Stimulated activated CD4-positive, alpha-beta T cell treated with anti-CD3 and anti-CD28 coated beads, Interleukin-4, amount 100 ng/mL, for 24 hours (primary cell): Measurements from ENCODE around the gene TCEA3.
"Not testable (repeated sequence)": the region's sequence is repeated elsewhere in the genome, so short reads cannot be mapped to it uniquely, and the experiment has no call there.

Experiments
- DNase-seq: peaks from one replicate; pipeline ENCODE4 v3.0.0-alpha.2; 2020

The TCEA3 gene

DNA sequence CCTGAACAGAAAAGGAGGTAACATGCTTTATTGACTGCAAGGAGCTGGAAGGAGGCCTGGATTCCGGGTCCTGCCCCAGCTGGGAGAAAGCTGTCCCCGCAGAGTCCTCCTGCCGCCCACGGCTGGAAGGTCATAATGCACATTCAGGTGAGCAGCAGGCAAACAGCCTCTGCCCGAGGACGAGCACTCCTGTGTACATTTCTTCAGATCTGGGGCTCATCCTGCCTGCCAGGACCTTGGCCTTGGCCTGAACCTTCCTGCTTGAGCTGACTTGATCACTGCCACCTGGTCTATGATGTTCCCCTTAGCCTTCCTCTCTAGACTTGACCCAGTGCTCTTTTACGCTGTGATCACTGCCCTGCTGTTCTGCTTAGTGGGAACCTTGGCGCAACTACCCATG is 37.1 kb downstream of the TCEA3 start:
- DNase-seq = no peak

DNA sequence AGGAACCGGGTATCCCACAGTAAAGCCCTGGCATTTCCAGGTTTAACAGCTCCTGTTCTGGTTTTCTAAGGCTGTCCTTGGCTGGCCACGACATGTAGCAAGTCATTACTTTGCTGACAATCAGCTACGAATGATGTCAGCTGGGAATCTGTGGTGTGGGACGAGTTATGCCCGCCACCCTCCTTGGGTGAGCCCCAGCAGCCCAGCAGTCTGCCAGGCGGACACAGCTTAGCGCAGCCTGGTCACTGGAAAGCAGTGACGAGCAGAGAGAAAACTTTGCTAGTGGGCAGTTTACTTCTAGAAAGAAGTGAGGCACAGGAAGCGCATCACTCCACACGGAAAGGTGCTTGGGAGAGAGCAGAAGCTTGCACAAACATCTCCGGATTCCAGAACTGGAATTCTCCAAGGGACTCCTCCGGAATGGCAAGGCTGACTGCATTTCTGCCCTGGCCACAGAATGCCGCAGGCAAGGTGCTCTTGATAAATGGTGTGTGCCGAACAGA is 39.4 kb downstream of the TCEA3 start:
- no peak for DNase-seq

DNA sequence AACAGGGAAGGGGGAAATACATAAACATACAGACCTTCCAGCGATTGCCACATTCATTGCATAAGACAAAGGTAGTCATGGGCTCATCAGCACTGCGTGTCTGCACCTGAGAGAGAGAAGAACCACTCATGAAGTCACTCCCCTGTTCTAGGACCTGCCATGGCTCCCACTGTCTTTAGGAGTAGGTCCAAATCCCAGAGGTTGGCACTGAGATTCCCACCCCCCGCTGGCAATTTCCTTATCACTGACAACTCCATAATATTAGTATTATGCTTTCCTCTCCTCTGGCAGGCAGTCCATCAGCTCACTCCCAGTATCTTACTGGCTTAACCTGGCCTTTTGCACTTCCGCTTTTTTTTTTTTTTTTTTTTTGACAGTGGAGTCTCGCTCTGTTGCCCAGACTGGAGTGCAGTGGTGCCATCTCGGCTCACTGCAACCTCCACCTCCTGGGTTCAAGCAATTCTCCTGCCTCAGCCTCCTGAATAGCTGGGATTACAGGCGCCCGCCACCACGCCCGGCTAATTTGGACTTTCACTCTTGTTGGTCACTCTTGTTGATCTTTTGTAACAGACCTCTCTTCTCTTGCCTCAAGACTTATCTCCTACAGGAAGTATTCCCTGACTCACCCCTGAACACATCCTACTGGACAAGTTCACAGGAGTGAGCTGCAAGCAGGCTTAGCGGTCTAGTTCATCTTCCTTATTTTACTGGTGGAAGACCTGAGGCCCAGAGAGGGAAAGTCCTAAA is 40.1 kb downstream of the TCEA3 start:
- no peak for DNase-seq

DNA sequence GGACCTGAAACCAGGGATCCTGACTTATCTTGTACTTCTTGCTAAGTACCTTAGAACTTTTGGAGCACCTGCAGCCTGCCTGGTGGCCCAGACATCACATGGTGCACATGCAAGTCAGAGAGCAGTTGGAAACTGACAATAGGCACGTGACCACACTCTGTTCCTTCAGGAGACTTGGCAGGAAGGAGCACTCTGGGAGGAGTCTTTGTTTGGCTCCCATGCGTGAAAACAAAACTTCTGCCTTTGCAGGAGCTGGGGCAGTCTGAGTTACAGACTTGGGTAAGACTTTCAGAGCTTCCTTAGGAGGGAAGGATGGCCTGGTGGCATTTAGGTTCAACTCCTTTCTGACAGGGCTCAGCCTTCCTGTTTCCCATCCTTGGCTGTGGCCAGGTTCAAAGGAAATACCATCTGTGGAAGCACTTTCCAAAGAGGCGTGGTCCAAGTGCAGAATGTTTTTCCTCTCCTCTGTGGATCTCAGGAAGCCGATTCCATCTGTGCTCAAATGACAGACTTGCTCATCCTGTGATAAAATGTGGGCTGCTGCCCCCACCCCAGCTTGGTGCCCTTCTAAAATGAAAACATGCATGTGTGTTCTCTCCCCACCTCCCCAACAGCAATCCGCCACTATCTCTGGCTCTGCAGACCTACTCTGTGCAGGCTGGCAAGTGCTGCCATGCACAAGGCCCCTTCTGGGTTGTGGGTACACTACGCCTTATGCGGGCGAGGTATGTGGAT is 40.8 kb downstream of the TCEA3 start:
- no peak for DNase-seq

DNA sequence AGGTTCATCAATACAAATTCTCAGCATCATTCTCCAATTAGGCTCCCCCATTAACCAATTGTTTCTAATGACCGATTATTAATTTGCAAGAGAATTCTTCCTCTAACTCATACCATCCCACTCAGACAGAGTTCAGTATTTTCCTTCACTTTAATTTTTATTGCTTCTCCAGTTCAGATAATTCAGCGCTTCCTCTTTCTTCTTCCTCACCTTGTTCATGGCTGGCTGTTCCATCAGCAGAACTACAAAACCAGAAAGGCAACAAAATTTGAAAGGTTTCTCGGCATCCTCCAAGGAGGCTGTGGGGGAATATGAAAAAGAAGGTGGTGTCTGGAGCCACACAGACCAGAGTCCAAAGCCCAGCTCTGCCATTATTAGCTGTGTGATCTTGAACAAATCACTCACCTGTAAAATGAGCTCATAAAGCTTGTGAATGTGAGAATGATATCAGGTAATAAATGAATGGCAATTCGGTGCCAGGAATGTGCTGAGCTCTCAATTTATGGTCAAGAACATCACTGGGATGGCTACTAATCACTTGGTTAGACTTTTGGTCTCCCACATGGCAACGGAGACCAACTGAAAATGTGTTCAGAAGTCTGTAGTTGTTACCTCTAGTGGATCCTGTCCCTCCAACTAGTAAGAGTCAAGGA is 43.2 kb downstream of the TCEA3 start:
- no peak for DNase-seq

DNA sequence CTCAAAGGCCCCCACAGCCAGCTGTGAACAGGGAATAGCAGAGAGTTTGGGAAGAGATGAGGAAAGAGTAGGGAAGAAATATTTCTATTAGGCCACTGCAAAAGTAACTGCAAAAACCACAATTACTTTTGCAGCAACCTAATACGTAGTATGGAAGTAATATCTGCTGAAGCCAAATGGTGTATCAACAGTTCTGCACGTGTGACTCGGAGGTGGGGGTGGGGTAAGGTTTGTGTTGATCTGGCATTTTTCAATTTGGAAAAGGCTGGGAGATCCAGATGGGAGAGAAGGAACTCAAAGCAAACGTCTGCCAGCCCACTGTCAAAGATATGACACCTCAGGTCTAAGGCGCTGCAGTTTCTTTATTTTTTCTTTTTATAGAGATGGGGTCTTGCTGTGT is 43.8 kb downstream of the TCEA3 start:
- no peak for DNase-seq

DNA sequence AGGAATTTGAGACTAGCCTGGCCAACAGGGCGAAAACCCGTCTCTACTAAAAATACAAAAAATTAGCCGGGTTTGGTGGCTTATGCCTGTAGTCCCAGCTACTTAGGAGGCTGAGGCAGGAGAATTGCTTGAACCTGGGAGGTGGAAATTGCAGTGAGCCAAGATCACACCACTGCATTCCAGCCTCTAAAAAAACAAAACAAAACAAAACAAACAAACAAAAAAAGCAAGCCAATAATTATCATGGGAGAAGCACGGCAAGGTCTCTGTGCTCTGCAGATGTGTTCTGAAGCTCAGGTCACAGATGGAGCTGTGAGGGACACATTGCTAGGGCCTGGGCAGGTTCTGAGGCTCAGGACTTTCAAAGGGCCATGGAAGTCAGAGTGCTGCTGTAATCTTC is 44.3 kb downstream of the TCEA3 start:
- DNase-seq = not testable (repeated sequence)

DNA sequence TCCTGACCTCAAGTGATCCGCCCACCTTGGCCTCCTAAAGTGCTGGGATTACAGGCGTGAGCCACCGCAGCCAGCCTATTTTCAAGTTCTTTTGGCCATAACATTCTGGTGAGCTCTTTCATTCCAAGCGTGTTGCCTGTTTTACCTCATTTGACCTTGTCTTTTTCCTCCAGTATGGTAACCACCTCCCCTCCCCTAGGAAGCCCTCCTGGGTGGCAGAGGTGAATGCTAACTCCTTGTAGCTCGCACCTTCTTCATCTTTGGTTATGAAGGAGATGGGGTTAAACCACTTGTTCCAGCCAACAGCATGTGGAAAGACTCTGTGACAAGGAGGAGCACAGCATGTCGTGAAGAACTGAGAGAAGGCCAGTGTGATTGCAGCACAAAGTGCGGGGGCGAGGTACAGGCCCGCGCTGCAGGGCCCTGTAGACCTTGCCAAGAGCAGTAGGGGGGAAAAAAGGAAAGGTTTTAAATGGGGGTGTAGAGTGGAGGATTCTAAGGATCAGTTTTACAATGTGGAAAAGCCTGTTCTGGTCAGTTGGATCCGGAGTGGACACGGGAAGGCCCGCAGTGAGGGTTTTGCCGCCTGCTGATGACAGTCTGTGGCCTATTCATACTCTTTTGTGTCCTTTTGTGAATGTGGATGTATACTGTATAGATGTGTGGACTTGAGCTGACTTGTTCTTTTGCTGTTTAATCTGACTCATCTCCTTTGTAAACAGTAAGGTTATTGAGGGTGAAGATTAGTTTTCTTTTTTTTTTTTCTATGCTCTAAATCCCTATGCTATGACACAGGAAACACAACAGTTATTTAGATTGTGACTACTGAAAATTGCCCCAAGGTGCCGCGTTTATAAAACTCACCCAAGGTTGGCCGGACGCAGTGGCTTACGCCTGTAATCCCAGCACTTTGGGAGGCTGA is 47.4 kb downstream of the TCEA3 start:
- no peak for DNase-seq

DNA sequence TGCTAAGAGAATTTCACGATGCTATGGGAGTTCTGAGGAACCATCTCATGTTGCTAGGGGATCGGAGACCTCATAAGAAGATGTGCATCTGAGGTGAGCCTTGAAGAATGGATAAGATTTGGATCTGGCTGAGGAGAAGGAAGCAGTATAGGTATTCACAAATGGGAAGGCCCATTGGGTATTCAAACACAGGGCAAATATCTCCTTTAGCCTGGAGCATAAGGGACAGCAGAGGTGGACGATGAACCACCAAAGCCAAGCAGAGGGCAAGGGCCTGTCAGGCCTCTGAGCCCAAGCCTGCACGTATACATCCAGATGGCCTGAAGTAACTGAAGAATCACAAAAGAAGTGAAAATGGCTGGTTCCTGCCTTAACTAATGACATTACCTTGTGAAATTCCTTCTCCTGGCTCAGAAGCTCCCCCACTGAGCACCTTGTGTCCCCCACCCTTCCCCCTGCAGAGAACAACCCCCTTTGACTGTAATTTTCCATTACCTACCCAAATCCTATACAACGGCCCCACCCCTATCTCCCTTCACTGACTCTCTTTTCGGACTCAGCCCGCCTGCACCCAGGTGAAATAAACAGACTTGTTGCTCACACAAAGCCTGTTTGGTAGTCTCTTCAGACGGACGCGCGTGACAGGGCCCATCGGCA is 50.3 kb downstream of the TCEA3 start:
- DNase-seq = not testable (repeated sequence)

DNA sequence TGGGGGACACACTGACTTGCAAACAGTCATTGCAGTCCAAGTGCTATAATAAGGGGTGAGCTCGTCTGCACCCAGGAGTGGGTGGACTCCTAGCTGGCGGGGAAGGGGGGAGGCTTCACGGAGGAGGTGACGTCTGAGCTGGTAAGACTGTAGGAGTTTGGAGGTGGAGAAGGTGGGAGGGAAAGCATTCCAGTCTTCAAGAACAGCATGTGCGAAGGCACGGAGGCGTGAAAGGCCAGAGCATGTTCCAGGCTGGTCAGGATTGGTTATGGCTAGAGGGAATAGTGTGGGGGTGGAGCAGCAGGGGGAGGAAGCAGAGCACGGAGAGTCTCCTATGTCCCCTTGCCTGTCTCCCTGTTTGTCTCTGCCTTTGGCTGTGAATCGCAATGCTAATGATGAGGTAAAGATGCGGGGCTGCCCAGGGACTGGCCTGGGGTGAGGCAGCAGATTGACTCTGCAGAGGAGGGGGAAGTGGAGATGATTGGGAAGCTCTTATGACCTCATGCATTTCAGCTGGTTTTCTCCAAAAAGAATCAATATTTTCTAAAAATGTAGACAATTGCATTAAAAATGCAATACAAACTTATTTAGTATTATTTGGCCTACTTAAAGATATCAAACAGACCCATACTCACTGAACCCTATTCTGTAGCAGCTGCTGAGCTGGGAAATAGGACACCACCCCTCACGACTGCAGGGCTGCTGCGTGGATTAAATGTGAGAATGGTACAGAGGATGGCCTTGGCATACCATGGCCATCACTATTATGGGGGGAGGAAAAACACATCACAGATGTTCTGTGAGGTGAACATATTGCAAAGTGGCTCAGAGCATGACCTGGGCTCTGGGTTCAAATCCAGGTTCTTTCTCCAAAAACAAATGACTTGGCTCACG is 52.3 kb downstream of the TCEA3 start:
- DNase-seq = no peak

DNA sequence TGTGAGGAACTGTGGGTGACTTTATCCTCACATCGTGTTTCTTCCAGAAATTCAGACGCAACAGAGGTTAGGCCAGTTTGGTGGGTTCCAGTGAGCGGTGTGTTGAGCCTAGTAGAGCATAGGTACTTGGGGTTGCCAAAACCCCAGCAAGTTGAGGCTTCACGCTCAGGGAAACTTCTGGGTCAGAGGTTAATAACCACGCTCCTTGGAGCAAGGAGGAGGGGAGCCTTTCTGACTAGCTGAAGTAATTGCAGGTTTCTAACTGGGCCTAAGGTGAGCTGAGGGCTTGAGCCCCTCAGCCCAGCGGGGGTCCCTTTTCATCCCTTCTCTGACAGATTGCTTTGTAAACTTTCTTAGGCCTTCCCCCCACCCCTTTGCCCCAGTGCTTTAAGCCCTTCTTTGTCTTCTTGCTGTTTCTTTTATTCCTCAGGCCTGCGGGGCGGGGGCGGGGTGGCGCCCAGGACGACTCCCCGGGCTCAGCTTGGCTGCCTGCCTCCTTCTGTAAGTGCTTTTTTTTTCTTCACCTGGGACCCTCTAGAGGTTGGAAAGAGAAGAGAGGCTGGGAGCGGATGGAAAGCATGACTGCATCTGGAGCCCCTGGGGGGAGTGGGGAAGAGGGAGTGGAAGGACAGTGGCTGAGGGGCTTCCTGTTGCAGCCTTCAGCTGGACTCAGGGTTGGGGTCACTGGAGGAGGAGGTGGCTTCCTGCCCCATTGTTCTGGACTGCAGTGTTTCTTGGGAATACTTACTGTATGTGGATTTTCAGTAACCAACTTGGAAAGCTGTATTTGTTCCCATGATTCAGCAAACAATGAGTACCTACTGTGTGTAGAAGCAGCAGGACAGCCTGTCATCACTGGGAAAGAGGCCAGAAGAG is 53.6 kb downstream of the TCEA3 start:
- DNase-seq = no peak

DNA sequence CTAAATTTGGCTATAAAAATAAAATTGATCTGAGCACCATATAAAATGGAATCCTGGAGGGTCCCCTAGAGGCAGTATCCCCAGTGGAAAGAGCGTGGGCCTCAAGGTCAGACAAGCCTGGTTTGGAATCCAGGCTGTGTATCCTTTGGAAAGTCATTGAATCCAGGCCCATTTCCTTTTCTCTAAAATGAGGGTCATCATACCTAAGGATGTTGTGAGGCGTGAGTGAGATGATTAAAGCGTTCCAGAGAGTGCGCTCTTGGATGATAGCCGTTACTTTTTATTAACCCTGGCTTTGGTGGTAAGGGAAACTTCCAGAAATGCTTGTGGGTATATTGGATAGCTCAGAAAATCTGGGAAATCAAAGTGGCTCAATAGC is 54.2 kb downstream of the TCEA3 start:
- no peak for DNase-seq

DNA sequence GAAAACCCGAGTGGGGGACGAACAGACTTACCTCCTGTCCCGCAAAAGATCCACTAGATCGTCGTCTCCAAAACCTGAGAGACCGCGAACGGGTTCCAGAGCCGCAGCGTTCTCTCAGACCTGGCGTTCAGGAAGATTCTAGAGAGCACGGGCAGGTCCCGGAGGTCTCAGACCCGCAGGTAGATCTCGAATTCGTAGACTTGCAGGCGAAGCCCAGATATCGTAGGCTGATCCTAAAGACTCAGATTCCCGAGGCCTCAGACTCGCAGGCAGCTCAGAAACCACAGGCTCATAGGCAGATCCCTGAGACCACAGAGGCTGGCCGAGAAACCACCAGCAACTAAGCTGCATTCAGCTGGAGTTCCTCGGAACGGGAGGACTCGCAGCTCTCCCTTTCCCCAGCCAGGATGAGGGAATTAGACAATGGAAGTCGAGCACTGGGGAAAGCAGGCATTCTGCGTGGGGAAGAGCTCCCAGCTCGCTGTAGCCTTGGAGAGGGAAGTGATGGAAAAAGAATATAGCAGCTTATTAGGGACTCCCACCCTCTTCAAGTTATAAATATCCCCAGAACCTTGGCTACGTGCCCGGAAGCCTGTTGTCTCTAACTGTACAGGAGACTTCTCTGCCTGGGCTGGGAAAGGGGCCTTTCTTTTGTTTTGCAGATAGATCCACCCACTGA is 55.1 kb downstream of the TCEA3 start, which contains the start of gene ZNF436:
TSS of gene ZNF436 (minus strand) at position 502 of the 679 bp plus-strand sequence. CDS start 1,831 bp downstream, outside the sequence.
- DNase-seq = peak; percentile 29

DNA sequence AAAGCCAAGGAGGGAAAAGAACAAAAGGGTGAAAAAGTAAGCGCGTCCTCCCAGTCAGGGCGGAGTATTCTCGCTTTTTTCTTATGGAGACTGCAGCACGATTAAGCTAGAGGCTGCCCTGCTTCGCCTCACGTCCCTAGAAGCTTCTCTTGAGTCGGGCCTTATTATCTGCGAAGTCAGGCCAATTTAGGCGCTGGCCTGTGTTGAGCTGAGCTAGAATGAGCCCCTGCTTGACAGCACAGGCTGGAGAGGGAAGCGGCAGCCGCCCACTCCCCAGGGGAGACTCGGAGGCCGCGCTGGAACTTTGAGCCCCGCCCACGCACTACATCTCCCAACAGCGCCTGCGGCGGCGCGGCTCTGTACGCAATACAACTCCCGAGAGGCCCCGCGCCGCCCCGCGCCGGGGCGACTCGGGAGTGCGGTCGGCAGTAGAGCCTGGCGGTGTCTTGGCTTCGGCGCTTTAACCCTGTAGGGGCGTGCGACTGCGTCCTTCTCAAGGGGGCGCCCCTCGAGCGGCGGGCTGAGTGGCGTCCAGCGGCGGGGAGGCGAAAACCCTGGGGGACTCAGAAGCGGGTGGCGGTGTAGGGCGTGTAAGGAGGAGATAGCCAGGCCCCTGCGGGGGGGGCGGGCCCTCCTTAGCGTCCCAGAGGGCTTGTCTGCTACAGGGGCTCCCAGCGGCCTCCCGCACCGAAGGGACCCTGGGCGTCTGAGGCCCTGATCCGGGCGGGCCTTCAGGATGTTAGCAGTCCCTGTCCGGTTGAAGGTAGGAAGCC is 55.8 kb downstream of the TCEA3 start:
- DNase-seq = peak; percentile 90

DNA sequence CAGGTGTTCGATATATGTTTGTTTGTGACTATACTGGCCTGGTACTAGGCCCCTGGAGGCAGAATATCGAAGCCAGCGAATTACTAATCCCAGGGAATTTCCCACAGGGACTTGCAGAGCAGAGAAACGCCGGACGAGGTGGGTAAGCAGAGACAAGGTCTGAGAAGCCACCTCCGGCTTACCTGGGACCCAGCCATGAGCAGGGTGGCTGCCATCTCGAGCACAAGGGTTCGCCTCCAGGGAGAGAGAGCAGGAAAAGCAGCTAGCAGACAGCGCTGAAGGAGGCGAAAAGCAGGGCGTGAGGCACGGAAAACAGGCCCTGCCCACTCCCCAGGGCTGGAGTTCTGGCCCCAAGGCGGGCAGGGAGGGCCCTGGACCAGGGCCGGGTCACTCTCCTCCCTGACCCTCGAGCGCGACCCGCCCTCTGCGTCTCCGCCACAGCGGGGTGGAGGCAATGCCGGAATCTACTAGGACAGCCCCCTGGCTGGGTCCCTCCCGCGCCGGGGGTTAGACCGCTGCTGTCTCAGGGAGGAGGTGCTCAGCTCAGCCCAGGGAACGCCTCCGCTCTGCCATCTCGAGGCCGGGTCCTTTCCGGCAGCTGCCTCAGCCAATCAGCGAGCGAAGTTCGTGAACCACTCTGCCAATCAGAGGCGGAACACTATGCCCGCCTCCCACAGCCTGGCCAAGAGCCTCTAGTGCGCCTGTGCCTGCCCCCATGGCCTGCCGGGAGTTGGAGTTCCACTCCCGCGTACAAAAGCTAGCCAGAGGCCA is 56.6 kb downstream of the TCEA3 start:
- DNase-seq = peak; percentile 98

DNA sequence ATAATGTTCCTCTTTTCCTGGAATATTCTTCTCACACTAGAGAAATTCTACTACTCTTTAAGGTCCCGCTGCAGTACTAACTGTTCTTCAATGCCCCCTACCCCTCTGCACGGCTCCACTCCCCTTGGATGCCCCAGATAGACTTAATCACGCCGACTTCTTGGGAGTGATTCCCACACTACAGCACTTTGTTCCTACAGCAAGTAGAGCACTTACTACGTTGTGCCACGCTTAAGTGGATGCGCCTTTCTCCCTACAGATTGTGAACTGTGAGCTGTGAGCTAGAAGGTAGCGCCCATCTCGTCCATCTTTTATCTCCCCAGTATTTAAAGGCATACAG is 57.1 kb downstream of the TCEA3 start:
- no peak for DNase-seq

DNA sequence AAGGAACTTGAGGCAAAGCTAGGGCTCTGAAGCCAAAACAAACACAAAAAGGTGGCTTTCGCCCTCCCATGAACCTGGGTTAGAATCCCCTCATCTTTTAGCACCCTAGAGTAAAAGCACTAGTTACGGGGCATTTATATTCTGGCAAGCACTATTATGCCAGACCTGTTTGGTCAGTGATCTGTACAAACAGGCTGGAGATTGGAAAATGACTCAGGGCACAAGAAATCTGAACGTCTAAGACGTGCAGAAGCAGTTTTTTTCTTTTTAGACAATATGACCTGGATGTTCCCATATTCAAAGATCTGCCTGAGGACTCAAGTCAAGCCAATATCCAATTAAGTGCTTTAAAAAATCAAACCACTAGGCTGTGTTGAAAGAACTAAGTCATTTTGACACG is 58.0 kb downstream of the TCEA3 start:
- DNase-seq = no peak

DNA sequence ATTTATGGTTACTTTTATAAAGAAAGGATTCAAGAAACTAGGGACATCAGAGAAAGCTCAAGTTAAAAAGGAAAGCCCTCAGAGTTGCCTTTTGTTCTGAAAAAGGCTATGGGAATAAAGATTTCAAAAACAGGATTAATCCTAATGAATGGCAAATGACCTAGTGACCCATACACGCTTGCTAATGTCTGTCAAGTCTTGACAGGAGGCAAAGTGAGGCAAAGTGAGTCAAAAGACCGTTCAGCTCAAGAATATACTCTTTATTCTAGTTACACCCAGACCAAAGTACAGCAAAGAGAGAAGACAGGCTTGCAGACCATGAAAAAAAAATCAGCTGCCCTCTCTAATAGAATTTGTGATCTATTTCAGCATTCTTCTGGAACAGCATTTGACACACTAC is 58.4 kb downstream of the TCEA3 start:
- no peak for DNase-seq
